MM.1S (cell line): ENCODE results near the gene DVL2.
A peak's percentile ranks its signal among the peaks of the same experiment; 100 is the strongest.

Experiments
- EZH2 ChIP-seq: fragments of 300-600 bp; sonication (generic); optimal IDR thresholded peaks from 2 replicates; pipeline ENCODE3; 2017; ENCODE audit warnings: low read depth, mild to moderate bottlenecking, antibody characterized with exemption, low read length, mixed read lengths
- EZH2phosphoT487 ChIP-seq: fragments of 300-600 bp; sonication (generic); IDR thresholded peaks from 2 replicates; pipeline ENCODE4 v1.6.1; 2018; ENCODE audit warnings: antibody characterized with exemption, low read length
- TF ChIP-seq, protein P1 (sequence below): fragments of 300-600 bp; sonication (generic); IDR thresholded peaks from 2 replicates; pipeline ENCODE4 v1.5.1; 2016; ENCODE audit warnings: antibody characterized with exemption, low read length, mixed read lengths

- TF ChIP-seq, protein P1, sequence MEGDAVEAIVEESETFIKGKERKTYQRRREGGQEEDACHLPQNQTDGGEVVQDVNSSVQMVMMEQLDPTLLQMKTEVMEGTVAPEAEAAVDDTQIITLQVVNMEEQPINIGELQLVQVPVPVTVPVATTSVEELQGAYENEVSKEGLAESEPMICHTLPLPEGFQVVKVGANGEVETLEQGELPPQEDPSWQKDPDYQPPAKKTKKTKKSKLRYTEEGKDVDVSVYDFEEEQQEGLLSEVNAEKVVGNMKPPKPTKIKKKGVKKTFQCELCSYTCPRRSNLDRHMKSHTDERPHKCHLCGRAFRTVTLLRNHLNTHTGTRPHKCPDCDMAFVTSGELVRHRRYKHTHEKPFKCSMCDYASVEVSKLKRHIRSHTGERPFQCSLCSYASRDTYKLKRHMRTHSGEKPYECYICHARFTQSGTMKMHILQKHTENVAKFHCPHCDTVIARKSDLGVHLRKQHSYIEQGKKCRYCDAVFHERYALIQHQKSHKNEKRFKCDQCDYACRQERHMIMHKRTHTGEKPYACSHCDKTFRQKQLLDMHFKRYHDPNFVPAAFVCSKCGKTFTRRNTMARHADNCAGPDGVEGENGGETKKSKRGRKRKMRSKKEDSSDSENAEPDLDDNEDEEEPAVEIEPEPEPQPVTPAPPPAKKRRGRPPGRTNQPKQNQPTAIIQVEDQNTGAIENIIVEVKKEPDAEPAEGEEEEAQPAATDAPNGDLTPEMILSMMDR: peak; percentile 54
- no peak for TF ChIP-seq EZH2
- TF ChIP-seq EZH2phosphoT487: no peak
These were observed 19.8 kb downstream of the DVL2 start for GRCh38 chr17:7214300-7215135.
